ENCODE measurements around the gene DRGX. TPM values are rescaled to one million over a fixed set of nuclear protein-coding genes. Genes with fewer than 3 reads are reported as not detected.
A peak's percentile ranks its signal among the peaks of the same experiment; 100 is the strongest.

DRGX gene
- total and polyA plus RNA-seq, 2 donors (not counting 1 experiment from before 2014, with no cell fraction given) = not detected

DNA sequence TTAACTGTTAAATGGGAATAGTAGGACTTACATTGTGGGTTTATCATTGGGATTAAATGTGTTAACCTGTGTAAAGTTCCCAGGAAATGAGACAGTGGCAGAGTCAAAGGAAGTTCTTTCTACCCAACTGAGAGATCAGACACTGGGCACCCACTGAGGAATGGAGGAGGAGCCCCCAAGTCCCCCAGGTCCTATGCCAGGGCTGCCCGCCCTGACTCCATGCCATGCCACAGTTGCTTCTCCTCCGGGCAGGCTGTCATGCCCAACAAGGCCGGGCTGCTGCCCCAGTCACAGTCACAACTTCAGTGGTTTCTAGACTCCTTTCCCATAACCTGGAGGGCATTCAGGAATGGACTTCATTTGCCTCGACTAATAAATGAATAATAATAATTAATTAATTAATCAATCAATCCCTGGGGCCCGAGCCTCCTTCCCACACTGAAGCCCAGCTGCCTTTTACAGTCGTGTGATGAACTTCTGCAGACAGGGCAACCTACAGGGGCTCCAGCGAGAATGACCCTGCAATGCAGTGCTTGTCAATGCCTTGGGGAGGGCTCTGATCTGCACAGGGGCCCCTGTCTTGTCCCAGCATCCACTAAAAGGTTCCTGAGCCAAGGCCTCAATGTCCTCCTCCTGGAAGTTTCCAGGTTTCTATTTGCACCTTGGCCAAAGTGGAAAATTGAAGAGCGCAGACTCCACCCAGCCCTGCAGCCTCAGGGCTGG lies 32.4 kb downstream of the DRGX start:
- ATAC-seq (ENCODE audit: low read depth) = no peak
- TF ChIP-seq, protein P1, sequence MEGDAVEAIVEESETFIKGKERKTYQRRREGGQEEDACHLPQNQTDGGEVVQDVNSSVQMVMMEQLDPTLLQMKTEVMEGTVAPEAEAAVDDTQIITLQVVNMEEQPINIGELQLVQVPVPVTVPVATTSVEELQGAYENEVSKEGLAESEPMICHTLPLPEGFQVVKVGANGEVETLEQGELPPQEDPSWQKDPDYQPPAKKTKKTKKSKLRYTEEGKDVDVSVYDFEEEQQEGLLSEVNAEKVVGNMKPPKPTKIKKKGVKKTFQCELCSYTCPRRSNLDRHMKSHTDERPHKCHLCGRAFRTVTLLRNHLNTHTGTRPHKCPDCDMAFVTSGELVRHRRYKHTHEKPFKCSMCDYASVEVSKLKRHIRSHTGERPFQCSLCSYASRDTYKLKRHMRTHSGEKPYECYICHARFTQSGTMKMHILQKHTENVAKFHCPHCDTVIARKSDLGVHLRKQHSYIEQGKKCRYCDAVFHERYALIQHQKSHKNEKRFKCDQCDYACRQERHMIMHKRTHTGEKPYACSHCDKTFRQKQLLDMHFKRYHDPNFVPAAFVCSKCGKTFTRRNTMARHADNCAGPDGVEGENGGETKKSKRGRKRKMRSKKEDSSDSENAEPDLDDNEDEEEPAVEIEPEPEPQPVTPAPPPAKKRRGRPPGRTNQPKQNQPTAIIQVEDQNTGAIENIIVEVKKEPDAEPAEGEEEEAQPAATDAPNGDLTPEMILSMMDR (IDR thresholded peaks at IDR 0.05) = no peak
- TF ChIP-seq EZH2 (IDR thresholded peaks at IDR 0.05; ENCODE audit: borderline replicate concordance, insufficient read depth, low read depth, low read length, poor library complexity, severe bottlenecking) = no peak
- peaks cover 12% of the 10 kb centered on the region for H3K4me1 Mint-ChIP-seq

DNA sequence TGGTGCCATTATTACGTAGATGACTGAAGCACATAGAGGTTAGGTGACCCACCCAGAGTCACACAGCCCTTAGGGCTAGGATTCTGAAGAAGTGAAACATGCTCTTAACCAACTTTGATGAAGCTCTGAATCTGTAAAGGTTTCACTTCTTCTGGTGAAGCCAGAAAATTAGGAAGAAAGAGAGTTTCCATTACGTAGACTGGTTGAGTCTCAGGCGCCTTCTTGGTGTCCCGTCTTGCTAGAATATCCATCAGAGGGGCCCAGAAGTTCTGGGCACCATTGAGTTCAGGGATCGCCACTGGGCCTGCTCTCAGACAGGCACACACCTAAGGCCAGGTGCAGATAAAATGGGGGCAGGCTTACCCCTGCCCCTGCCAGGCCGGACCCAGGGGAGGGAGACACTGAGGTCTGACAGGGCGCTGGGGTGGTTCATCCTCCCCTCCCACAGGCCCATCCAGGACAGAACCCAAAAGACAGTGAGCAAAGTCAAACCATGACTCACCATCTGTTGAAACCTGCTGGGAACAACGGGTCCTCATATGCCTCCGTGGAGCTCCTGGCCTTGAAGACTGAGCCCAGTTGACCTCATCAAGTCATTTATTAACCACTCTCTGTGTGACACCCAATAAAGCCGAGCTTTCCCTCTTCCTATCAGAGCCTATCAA lies 33.2 kb downstream of the DRGX start:
- H3K4me2 ChIP-seq (replicated peaks; ENCODE audit: low read depth, low read length, poor library complexity, severe bottlenecking) = no peak overlapping the region
- H4K20me1 ChIP-seq (ENCODE audit: control insufficient read depth, insufficient read depth, low read length, poor library complexity, severe bottlenecking) = no peaks in the 10 kb centered on the region
- ATAC-seq (ENCODE audit: low read depth) (peak; percentile 68), DNase-seq (peak; percentile 26)
- POLR2A ChIA-PET = no interaction called here
- H3K4me3 ChIP-seq (ENCODE audit: control extremely low read depth in 1 of 5, extremely low read depth in 1 of 5, insufficient read depth in 1 of 5, low read depth in 2 of 5, low read length in 4 of 5) = no peak overlapping the region
- H3K36me3 ChIP-seq (replicated peaks in 1 of 2; ENCODE audit: control extremely low read depth in 1 of 2, control insufficient read depth in 1 of 2, extremely low read depth in 1 of 2, insufficient read depth in 2 of 2, low read length in 1 of 2) = no peaks in the 10 kb centered on the region
- H3K27ac ChIP-seq (ENCODE audit: low read length in 2 of 2) = no peak overlapping the region
- intact Hi-C loops (cut with micrococcal nuclease) = no loop called here
- no peak for TF ChIP-seq EZH2 (IDR thresholded peaks at IDR 0.05; ENCODE audit: borderline replicate concordance, insufficient read depth, low read depth, low read length, poor library complexity, severe bottlenecking)
- H3K79me2 ChIP-seq (ENCODE audit: control insufficient read depth, insufficient read depth, low read length) = no peaks in the 10 kb centered on the region
- Mint-ChIP-seq H3K4me3 (peak overlapping the region; percentile 37), H3K4me1 (peaks cover 12% of the 10 kb centered on the region), H3K9me3 (ENCODE audit: insufficient read depth) (no peaks in the 10 kb centered on the region), H3K27ac (peak overlapping the region; percentile 85), H3K27me3 (peaks cover 4% of the 10 kb centered on the region)
- WGBS (ENCODE audit: insufficient coverage) = 59% methylated on average over 7 of the region's 10 CpGs
- CTCF ChIA-PET = no interaction called here
- H3K27me3 ChIP-seq (replicated peaks in 1 of 4; ENCODE audit: control extremely low read depth in 1 of 4, control insufficient read depth in 3 of 4, insufficient read depth in 4 of 4, low read length in 3 of 4) = no peaks in the 10 kb centered on the region
- H3K9ac ChIP-seq (ENCODE audit: low read length) = no peak overlapping the region
- H3K9me3 ChIP-seq (ENCODE audit: control extremely low read depth in 1 of 3, control insufficient read depth in 2 of 3, insufficient read depth in 1 of 3, low read length in 2 of 3) = no peaks in the 10 kb centered on the region
- H3K4me1 ChIP-seq (ENCODE audit: control insufficient read depth in 2 of 2, insufficient read depth in 2 of 2, low read length in 2 of 2) = peaks cover 4 to 13% of the 10 kb centered on the region in 2 donors
- no peak overlapping the region for H2AFZ ChIP-seq (ENCODE audit: insufficient read depth, low read depth, low read length, poor library complexity, severe bottlenecking)

More for the DNA sequence above, 32.4 kb downstream of the DRGX start:
- no peak overlapping the region for H3K27ac Mint-ChIP-seq
- no peak overlapping the region for H2AFZ ChIP-seq (ENCODE audit: insufficient read depth, low read depth, low read length, poor library complexity, severe bottlenecking)
- no peaks in the 10 kb centered on the region for H3K9me3 ChIP-seq (ENCODE audit: control extremely low read depth in 1 of 3, control insufficient read depth in 2 of 3, insufficient read depth in 1 of 3, low read length in 2 of 3)
- peaks cover 4 to 13% of the 10 kb centered on the region in 2 donors for H3K4me1 ChIP-seq (ENCODE audit: control insufficient read depth in 2 of 2, insufficient read depth in 2 of 2, low read length in 2 of 2)
- H3K36me3 ChIP-seq (replicated peaks in 1 of 2; ENCODE audit: control extremely low read depth in 1 of 2, control insufficient read depth in 1 of 2, extremely low read depth in 1 of 2, insufficient read depth in 2 of 2, low read length in 1 of 2) = no peaks in the 10 kb centered on the region
- no peak for DNase-seq
- H3K79me2 ChIP-seq (ENCODE audit: control insufficient read depth, insufficient read depth, low read length) = no peaks in the 10 kb centered on the region
- intact Hi-C loops (cut with micrococcal nuclease) = no loop called here
- H3K27me3 ChIP-seq (replicated peaks in 1 of 4; ENCODE audit: control extremely low read depth in 1 of 4, control insufficient read depth in 3 of 4, insufficient read depth in 4 of 4, low read length in 3 of 4) = no peaks in the 10 kb centered on the region
- WGBS (ENCODE audit: insufficient coverage) = 86% methylated on average over 5 of the region's 8 CpGs
- H3K4me3 ChIP-seq (ENCODE audit: control extremely low read depth in 1 of 5, extremely low read depth in 1 of 5, insufficient read depth in 1 of 5, low read depth in 2 of 5, low read length in 4 of 5) = no peak overlapping the region
- H3K9ac ChIP-seq (ENCODE audit: low read length) = no peak overlapping the region
- no peak overlapping the region for H3K4me3 Mint-ChIP-seq
- no peak overlapping the region for H3K4me2 ChIP-seq (replicated peaks; ENCODE audit: low read depth, low read length, poor library complexity, severe bottlenecking)
- no peaks in the 10 kb centered on the region for H3K9me3 Mint-ChIP-seq (ENCODE audit: insufficient read depth)
- no peak overlapping the region for H3K27ac ChIP-seq (ENCODE audit: low read length in 2 of 2)
- no peaks in the 10 kb centered on the region for H4K20me1 ChIP-seq (ENCODE audit: control insufficient read depth, insufficient read depth, low read length, poor library complexity, severe bottlenecking)
- peaks cover 3% of the 10 kb centered on the region for H3K27me3 Mint-ChIP-seq
- POLR2A ChIA-PET = no interaction called here
- CTCF ChIA-PET = no interaction called here

All from B cell (primary cell).